ENCODE results near the gene ZBTB25.

GRCh38 chr14:64540208-64541202 is 36.9 kb upstream of the ZBTB25 start, which contains the start of gene HSPA2:
- TF ChIP-seq EZH2 (IDR thresholded peaks at IDR 0.05; ENCODE audit: insufficient read depth, poor library complexity, severe bottlenecking) (no peak), EZH2phosphoT487 (IDR thresholded peaks at IDR 0.05; ENCODE audit: insufficient read depth, low read depth) (no peak)
